ENCODE results near the gene STAM2.

- TF ChIP-seq CTCF (IDR thresholded peaks at IDR 0.05; ENCODE audit: insufficient read depth, low read depth, low read length) (no peak), EZH2 (IDR thresholded peaks at IDR 0.05; ENCODE audit: insufficient read depth, low read length) (no peak)
Observed at GRCh38 chr2:152094014-152094413, 81.5 kb downstream of the STAM2 start.

Measured in astrocyte (in vitro differentiated cells and primary cell).